GM19043 (cell line): ENCODE data around the gene ADI1.

Experiments used
- ATAC-seq: cut with Tn5 transposase; IDR thresholded peaks from one replicate; pipeline ENCODE4 v1.9.1; 2021; ENCODE audit warnings: low read depth; ENCODE audit not compliant: unreplicated experiment

ADI1 gene, protein sequence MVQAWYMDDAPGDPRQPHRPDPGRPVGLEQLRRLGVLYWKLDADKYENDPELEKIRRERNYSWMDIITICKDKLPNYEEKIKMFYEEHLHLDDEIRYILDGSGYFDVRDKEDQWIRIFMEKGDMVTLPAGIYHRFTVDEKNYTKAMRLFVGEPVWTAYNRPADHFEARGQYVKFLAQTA

DNA sequence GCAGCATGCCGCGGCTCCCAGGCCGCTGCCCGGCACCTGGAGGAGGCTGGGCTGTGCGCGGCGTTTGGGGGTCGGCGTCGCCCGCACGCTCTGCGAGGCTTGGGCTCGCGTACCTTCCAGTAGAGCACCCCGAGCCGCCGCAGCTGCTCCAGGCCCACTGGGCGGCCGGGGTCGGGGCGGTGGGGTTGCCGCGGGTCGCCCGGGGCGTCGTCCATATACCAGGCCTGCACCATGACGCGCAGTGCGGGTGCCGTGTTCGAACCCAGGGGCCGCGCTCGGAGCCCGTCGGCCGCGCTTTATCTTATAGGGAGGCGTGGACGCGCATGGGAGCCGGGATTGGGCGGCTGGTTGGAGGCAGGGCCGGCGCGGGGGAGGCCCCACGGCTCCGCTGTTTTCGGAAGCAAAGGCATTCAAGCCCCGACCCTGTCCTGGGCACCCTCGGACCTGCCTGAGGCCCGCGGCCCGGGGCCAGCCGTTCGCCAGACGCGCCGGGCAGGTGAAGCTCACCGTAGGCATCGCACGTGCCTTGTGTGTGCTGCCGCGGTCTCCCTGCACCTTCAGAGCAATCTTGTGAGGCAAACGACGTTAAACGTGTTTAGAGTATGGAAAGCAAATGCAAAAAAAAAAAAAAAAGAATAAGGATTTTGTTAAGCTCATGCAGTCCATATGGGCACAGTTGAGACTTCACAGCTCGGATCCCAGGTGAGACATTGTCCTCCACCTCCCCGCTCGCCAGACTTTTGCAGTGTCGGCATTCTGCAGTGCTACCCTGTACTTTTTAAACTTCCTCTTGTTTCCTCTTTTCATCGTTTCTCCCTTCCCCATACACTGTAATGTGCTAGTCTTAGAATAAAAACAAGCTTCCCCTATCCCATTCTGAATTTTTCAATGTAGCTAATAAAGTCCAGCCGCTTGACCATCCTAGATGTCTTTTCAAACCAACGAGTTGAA is at the start of gene ADI1:
TSS of gene ADI1 (minus strand) at position 277 of the 951 bp plus-strand sequence. CDS start at position 233, 44 bp downstream.
- peak; percentile 50 for ATAC-seq

DNA sequence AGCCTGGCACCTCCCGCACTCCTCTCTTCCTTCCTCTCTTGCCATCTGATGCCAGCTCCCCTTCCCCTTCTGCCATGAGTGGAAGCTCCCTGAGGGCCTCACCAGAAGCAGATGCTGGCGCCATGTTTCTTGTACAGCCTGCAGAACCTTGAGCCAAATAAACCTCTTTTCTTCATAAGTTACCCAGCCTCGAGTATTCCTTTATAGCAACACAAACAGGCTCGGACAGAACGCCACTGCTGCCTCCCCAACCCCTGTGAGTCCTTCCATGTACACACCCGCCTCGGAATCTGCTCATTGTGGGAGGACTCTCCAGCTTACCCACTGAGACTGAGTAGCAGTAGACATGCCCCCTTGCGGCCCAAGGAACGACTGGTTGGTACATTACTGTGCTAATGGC is 47.5 kb upstream of the ADI1 start:
- ATAC-seq: no peak

DNA sequence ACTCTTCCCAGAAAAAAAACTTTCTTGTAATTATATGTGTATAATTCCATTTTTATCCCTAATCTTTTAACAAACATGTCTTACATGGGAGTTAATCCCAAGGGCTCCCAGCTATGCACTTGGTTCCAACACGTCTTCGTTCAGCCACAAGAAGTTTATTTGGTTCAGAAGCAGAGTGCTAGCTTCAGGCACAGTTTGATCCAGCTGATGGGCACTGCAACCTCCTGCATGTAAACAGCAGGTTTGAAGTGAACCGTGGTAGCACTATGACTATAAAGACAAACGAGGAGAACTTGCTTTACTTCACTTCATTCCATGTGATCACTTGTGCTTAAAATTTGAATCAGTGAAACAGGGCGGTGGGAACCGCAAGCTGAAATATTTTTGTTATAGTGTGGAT is 45.8 kb upstream of the ADI1 start:
- no peak for ATAC-seq

DNA sequence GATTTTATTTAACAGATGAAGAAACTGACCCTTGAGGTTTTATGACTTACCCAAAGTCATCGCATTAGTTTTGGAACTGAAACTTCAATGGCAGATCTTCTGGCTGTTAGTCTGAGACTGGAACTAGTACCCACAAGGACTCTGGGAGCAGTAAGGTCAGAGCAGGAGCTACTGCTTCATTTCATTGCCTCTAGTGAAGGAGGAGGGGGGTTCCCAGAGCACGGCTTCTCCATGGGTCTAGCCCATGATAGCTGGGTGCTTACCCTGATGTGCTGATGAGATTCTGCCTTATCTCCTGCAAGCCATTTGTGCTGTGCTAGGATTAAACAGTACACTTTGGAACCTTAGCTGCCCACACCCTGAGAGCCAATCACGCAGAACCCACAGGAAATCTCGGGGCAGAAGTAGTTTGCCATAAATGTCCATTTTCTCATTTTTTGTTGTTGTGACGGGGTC is 44.2 kb upstream of the ADI1 start:
- ATAC-seq: peak; percentile 40

DNA sequence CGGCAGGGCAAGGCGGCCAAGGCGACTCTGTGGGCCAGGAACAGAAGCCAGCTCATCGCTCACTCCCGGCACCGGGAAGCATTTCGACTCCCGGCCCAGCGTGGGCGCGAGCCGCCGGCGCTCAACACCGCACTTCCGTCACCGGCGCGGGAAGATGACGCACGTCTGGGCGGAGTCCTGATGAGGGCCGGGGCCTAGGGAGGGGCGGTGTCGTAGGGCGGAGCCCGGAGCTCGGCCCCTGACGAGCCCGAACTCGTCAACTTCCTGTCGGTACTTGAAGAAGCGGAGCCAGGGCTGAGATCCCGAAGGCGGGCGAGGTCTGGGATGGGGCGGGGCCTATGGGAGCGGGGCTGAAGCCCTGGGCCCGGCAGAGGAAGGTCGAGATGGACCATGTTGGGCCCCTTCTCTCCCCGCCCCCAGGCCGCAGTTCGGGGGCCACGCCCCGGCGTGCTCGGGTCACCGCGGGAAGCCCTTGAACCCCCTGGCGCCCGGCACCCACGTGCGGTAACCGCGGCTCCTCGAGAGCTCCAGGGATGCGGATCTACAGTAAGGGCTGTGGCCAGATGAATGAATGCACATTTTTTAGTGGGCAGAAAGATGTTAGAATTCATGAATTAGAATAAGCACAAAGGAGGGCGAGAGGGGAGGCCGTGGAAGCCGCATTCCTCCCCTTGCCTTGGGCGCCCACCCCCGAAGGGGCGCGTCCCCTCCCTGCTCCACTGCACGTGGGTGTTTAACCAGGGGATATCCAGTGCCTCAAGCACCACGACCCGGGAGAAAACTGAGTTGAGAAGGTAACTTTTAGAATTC is 39.1 kb upstream of the ADI1 start, which contains the start of gene RNASEH1:
TSS of gene RNASEH1 (minus strand) at position 129 of the 810 bp plus-strand sequence. CDS start at position 56, 73 bp downstream.
- peak; percentile 93 for ATAC-seq

DNA sequence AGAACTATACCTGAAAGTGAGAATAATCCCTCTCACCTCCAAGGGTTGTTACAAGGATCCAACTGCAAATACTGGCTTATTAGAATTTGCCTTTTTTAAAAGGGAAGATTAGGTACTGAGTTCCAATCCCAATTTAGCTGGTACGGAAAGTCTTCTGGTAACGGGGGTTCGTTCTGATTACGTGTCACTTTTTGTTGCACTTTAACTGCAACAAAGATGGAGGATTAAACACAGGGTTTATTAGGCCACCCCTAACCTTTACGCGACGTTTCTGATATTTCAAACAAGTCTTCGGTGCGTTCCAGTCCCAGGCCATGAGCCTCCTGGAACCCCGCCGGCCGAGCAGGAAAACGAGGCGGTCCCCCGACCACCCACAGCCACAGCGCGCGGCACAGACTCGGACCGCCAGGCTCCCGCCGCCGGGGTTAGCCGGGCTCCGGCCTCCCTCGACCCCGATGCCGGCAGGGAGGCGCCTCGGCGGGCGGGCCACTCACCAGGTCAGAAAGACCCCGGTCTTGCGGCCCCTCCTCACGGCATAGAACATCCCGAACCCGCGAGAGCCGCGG is 38.4 kb upstream of the ADI1 start:
- ATAC-seq: peak; percentile 15

DNA sequence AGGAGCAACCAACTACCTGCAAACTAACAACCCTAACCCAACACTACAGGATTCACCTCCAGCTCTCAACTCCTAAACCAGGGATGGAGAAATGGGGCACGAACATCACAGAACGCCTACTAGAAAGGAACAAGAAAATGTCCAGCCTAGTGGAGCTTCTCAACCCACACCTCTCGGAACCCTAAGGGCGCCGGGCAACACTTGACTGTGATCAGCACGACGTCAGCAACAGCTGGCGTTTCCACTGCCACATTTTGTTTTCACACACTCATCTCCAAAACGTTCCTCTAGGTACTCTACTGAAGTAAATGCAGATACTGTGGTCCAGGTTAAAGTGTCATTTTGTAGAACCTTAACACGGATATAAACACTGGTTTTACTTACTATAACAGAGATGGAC is 34.6 kb upstream of the ADI1 start:
- ATAC-seq: no peak

DNA sequence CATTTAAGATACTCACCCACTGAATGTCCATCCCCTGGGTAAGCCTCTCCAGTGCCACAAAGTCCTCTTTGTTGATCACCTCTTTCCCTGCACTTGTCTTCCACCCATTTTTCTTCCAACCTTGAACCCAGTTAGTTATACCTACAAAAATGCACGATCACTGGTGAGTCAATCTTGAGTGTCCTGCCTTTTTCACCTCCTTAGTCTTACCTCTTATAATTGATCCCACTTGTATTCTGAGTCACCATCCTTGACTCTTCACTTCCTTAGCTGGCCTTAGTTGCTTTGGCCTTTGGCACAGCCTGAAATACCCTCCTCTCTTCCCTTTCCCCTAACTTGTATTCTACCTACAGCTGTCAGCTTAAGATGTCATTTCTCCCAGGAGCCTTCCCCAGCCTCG is 28.6 kb upstream of the ADI1 start:
- ATAC-seq: no peak

DNA sequence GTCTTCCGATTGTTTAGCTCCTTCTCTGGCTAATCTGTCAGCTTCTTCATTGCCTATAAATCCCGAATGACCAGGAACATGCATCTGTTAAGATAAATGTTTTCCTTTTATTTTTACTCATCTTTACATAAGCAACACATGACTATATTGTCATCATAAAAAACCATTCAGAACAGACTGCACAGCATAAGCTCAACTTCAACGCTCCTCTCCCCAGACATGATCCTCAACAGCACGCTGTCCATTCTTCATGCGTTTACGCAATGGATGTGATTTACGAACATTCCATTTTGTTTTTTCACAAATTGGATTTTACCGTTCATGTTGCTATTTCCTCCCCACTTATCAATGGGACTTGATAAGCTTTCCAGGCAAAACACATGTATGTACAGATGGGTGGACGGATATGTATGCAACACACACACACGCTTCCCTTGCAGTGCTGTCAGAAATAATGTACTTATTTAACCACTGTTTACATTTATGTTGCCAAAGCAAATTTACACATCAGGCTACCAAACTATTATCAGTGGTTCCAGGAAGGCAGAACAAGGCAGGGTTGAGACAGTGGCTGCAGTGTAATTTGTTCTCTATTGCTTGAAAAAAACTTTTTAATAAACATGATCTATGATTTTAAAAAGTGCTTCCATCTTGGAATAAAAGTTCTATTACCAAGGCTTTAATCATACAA is 26.6 kb upstream of the ADI1 start:
- no peak for ATAC-seq

DNA sequence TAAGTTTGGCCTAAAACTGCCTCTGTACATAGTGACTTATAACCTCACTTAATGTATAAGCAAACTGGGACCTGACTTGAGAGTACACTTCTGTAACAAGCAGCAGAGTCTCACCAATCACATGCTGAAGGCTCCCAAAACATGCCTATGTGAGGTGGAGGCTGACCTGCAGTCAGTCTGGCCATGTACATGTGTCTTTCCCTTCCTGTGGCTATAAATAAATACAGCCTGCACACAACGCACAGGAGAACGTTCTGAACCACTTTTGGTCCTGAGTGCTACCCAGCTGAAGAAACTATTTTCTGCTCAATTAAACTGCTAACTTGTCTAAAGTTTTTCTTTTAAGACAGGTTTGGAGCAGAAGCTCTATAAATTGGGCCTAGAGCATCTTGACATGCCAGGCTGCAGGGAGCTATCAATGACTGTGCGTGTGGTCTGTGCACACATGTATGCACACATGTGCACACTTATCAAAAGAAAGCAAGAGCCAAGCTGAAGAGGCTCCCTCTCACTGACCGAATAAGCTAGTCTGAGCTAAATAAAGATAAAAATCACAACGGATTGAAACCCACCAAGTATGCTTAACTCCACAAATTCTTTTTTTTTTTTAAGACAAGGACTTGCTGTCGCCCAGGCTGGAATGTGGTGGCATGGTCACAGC is 23.8 kb upstream of the ADI1 start:
- ATAC-seq: no peak

DNA sequence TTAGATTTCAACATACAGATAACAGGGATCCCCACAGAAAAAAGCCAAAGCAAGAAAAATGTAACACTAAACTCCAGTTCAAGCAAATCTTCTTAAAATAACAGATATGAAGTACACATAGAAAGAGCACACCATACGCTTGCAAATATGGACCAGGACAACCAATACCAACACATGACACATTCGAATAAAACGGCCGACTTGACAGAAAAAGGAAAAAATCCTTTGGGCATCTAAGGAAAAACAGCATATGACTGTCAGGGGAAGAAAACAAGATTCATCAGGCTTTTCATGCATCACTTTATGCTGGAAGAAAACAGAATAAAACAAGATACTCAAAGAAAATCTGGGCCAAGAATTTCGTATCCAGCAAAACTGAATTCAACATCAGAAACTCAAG is 22.8 kb upstream of the ADI1 start:
- ATAC-seq: no peak

DNA sequence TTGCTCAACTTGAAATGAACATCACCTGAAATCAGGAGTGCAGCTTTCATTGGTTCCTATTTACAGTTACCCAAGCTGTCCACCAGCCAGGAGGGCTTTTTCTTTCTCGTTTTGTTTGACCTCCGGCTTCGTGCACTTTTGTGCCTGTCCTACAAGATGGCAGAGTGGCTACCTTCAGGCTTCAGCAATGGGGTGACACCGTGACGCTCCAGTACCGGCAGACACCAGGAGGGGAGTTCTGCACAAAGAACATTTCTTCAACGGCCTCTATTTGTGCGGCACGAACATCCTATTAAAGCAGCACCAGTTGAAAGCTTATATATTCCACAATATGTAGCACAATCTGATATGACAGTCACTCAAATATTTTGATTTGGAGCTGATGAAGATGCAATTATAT is 20.5 kb upstream of the ADI1 start:
- no peak for ATAC-seq

DNA sequence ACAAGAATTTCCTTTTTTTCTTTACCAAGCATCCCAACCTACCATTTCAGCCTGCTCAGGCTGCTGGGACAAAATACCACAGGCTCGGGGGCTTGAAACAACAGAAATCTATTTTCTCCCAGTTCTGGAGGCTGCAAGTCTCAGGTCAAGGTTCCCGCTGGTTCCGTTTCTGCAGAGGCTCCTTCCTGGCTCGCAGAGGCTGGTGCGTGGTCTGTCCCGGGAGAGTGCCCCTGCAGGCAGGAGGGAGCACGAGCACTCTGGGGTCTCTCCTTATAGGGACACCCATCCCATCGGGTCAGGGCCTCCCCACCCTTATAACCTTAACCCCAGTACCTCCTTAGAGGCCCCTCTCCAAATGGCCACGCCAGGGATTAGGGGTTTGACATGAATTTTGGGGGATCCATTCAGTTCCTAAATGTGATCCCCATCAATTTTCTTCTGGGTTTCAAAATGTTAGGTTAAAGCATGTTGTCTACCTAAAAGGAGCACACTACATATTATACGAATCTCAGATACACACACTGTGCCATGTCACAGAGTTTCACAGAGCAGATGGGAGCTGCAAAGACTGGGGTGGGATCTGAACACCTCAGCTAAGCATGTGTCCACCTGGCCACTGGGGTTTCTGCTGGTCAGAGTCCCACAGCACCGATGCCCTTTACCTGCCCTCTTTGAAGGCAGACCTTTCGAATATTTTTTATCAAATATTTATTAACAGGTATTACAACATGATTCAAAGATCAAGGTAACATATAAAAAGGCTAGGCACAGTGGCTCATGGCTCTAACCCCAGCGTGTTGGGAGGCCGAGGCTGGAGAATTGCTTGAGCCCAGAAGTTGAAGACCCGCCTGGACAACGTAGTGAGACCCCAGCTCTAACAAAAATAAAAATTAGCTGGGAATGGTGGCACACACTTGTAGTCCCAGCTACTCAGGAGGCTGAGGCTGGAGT is 17.6 kb upstream of the ADI1 start:
- ATAC-seq: peak; percentile 58

DNA sequence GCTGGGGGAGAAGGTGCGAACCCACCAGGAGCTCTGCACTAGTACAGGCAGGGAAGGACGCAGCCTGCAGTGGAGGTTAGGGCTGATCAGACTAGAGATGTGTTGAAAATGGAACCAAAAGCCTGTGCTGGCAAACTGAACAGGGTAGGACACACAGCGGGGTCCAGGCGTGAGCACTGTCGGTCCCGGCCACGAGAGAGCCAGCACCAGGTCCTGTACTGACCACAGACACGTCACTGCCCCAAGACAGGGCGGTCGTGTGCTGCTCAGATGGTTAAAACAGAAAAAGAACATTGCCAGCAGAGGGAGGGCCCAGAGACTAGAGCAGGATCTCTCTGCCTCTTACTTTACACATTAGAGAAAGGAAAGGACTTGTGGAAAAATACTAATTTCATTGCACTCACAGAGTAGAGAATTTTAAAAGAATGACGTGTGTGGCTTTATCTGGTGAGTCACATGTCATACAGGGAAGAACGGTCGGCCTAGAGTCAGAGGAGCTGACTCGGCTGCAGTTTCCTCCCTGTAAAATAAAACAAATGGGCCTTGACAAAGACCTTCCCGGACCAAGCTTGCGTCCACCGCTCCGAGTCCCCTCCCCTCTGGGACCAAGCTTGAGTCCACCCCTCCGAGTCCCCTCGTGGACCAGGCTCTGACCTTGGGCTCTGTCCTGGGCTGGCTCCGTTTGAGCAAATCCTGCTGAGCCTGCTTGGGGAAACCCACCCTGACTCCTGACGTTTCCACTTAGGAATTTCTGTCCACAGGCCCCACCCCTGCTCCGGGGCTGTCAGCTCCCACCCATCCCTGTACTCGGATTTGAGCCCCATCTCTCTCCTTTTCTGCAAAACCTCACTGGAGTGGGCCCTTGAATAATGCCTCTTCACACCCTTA is 16.7 kb upstream of the ADI1 start:
- no peak for ATAC-seq

DNA sequence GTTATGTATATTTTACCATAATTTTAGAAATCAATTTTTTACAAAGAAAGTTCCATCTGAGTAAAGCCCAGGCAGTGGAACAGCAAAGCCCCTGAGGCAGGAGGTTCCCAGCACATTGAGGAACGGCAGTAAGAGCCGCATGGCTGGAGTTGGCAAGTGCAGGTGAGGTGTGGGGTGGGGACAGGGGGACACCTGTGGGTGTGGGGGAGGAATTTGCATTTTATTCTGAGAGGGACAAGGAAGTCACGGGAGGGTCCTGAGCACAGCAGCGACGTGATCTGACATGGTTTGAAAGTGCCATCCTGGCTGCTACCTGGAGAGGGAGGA is 16.1 kb upstream of the ADI1 start:
- no peak for ATAC-seq

DNA sequence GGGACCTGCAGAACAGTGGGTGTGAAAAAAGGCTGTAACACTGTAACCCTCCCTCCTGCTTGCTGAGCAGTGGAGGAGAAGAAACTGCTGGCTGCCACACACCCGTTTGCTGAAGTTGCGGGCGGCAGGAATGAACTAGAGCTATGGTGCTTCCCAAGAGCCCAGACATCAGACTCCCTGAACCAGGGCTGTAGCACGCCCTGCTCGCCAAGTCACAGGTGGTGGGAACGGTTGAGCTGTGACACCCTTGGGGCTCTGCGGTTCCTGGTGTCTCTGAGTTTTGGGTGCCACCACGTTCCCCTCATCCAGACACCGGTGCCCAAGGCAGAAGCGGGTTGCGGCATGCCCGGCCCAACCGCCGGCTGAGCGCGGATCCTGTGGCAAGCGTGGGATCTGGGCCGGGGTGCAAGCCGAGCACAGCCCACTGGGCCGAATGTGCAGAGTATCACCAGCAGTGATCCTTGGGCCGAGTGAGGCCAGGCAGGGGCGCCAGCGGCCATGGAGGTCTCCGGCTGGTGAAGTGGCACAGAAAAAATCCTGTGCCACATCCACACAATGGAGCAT is 15.0 kb upstream of the ADI1 start:
- ATAC-seq: no peak

DNA sequence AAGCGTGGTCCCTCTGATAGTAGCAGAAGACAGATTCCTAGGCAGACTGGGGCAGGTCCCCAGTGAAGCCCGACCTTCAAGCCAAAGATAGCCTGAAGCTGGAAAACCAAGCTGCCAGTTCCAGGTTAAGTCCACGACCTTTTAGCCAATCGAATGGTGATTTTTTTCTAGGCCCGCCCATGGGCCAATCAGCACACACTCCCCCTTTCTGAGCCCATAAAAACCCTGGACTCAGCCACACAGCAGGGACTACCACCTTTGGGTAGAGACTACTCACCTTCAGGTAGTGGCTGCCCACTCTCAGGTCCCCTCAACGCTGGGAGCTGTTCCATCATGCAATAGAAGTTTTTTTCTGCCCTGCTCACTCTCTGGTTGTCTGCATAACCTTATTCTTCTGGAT is 14.5 kb upstream of the ADI1 start:
- ATAC-seq: no peak
